ENCODE measurements around the gene CYP26B1. TPM values are rescaled to one million over a fixed set of nuclear protein-coding genes. Genes with fewer than 3 reads are reported as not detected.

Gene CYP26B1
- total RNA-seq, 2 experiments from 2014 or later = not detected

DNA sequence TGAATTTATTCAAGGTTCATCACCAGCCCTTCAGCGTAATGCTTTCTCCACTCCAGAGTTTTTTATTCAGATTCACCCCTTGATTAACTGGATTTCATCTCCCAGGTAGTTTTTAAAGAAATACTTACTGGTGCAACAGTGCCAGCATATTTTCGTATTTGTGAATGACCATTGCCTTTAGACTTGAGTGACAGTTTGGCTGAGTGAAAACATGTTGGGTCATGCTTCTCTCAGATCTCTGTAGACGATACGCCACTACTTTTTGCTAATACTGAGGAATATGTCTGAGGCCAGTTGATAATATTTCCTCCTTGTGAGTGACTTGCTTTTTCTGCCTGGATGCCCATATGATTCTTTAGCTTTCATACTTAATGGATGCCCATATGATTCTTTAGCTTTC lies 51.5 kb downstream of the CYP26B1 start:
- ChIA-PET CTCF (ENCODE audit: unreplicated experiment) (no interaction called here), POLR2A (no interaction called here)
- BruUV-seq (replicated peaks) = no TSS peak
- Histone ChIP-seq H3K4me1 (ENCODE audit: insufficient read depth, low read length, poor library complexity, severe bottlenecking) (no peaks in the 10 kb centered on the region), H3K27ac (ENCODE audit: low read depth, low read length, poor library complexity, severe bottlenecking) (no peak overlapping the region), H2AFZ (ENCODE audit: low read length) (no peak overlapping the region), H3K79me2 (ENCODE audit: insufficient read depth, low read depth, low read length) (no peaks in the 10 kb centered on the region), H3K36me3 (ENCODE audit: insufficient read depth, low read length) (no peaks in the 10 kb centered on the region), H3K9me2 (ENCODE audit: insufficient read depth, low read length) (no peaks in the 10 kb centered on the region), H3K4me3 (ENCODE audit: low read depth, low read length, poor library complexity, severe bottlenecking) (no peak overlapping the region), H3K4me2 (ENCODE audit: low read length) (no peak overlapping the region), H3K9me3 (ENCODE audit: low read length) (no peaks in the 10 kb centered on the region), H4K20me1 (ENCODE audit: insufficient read depth, low read length) (no peaks in the 10 kb centered on the region)
- intact Hi-C loops (cut with micrococcal nuclease; ENCODE audit: unreplicated experiment) = no loop called here
- TF ChIP-seq, protein P1, sequence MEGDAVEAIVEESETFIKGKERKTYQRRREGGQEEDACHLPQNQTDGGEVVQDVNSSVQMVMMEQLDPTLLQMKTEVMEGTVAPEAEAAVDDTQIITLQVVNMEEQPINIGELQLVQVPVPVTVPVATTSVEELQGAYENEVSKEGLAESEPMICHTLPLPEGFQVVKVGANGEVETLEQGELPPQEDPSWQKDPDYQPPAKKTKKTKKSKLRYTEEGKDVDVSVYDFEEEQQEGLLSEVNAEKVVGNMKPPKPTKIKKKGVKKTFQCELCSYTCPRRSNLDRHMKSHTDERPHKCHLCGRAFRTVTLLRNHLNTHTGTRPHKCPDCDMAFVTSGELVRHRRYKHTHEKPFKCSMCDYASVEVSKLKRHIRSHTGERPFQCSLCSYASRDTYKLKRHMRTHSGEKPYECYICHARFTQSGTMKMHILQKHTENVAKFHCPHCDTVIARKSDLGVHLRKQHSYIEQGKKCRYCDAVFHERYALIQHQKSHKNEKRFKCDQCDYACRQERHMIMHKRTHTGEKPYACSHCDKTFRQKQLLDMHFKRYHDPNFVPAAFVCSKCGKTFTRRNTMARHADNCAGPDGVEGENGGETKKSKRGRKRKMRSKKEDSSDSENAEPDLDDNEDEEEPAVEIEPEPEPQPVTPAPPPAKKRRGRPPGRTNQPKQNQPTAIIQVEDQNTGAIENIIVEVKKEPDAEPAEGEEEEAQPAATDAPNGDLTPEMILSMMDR (conservative IDR thresholded peaks at IDR 0.05; ENCODE audit: low read length) = no peak
- no peak for TF ChIP-seq EZH2phosphoT487 (IDR thresholded peaks at IDR 0.05; ENCODE audit: borderline replicate concordance, low read depth, low read length)
- DNase-seq (ENCODE audit: low spot score) = no peak

DNA sequence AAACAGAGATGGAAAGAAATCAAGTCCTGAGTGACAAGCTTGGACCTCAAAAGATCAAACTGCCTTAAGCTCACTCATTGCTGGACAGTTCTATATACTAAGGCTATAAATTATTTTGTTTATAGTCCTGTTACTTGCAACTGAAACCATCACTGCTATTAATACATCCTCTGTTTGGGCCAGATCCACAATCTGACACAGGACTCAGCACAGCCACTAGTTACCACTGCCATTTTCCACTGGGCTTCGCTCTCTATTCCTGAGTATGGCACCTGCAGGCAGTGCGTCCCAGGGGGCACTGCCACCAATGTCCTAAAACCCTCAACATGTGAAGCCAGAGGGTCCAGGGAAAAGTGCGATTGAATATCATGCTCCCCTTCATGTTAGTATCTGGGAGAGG lies 52.3 kb downstream of the CYP26B1 start:
- BruUV-seq (replicated peaks) = no TSS peak
- no peaks in the 10 kb centered on the region for H3K36me3 ChIP-seq (ENCODE audit: insufficient read depth, low read length)
- no peaks in the 10 kb centered on the region for H3K9me3 ChIP-seq (ENCODE audit: low read length)
- no peak overlapping the region for H3K27ac ChIP-seq (ENCODE audit: low read depth, low read length, poor library complexity, severe bottlenecking)
- intact Hi-C loops (cut with micrococcal nuclease; ENCODE audit: unreplicated experiment) = no loop called here
- TF ChIP-seq EZH2phosphoT487 (IDR thresholded peaks at IDR 0.05; ENCODE audit: borderline replicate concordance, low read depth, low read length) = no peak
- H3K4me1 ChIP-seq (ENCODE audit: insufficient read depth, low read length, poor library complexity, severe bottlenecking) = no peaks in the 10 kb centered on the region
- H3K4me2 ChIP-seq (ENCODE audit: low read length) = no peak overlapping the region
- H3K79me2 ChIP-seq (ENCODE audit: insufficient read depth, low read depth, low read length) = no peaks in the 10 kb centered on the region
- POLR2A ChIA-PET = interaction anchor here (0.6 kb wide), 1 partner anchor 48 kb away, joined by 3 read pairs; no protein-coding TSS in a partner anchor
- no peak overlapping the region for H2AFZ ChIP-seq (ENCODE audit: low read length)
- H3K4me3 ChIP-seq (ENCODE audit: low read depth, low read length, poor library complexity, severe bottlenecking) = no peak overlapping the region
- H4K20me1 ChIP-seq (ENCODE audit: insufficient read depth, low read length) = no peaks in the 10 kb centered on the region
- H3K9me2 ChIP-seq (ENCODE audit: insufficient read depth, low read length) = no peaks in the 10 kb centered on the region
- CTCF ChIA-PET (ENCODE audit: unreplicated experiment) = no interaction called here
- DNase-seq (ENCODE audit: low spot score) = no peak

DNA sequence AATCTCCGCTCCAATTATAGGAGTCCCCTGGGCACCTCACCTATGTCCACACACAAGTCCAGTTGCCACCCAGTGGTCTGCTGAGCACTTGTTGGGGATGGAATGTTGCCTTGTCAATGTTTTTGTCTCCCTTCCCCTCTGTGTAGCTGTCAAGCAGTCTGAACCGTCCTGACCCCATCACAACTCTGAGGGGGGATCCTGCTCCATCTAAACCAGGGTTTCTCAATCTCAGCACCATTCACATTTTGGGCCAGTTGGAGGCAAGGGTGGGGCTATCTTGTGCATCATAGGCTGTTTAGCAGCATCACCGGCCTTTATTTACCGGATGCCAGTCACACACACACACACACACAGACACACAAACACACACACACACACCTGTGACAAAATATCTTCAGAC lies 53.0 kb downstream of the CYP26B1 start:
- TF ChIP-seq EZH2phosphoT487 (IDR thresholded peaks at IDR 0.05; ENCODE audit: borderline replicate concordance, low read depth, low read length) = no peak
- TF ChIP-seq, protein P1 (conservative IDR thresholded peaks at IDR 0.05; ENCODE audit: low read length) = no peak
- H2AFZ ChIP-seq (ENCODE audit: low read length) = no peak overlapping the region
- no peak overlapping the region for H3K4me3 ChIP-seq (ENCODE audit: low read depth, low read length, poor library complexity, severe bottlenecking)
- no TSS peak for BruUV-seq (replicated peaks)
- CTCF ChIA-PET (ENCODE audit: unreplicated experiment) = no interaction called here
- intact Hi-C loops (cut with micrococcal nuclease; ENCODE audit: unreplicated experiment) = no loop called here
- POLR2A ChIA-PET = interaction anchor here (0.6 kb wide), 1 partner anchor 47 kb away, joined by 3 read pairs; no protein-coding TSS in a partner anchor
- no peaks in the 10 kb centered on the region for H3K9me2 ChIP-seq (ENCODE audit: insufficient read depth, low read length)
- no peak overlapping the region for H3K27ac ChIP-seq (ENCODE audit: low read depth, low read length, poor library complexity, severe bottlenecking)
- H3K4me1 ChIP-seq (ENCODE audit: insufficient read depth, low read length, poor library complexity, severe bottlenecking) = no peaks in the 10 kb centered on the region
- no peak overlapping the region for H3K4me2 ChIP-seq (ENCODE audit: low read length)
- no peaks in the 10 kb centered on the region for H4K20me1 ChIP-seq (ENCODE audit: insufficient read depth, low read length)
- no peaks in the 10 kb centered on the region for H3K79me2 ChIP-seq (ENCODE audit: insufficient read depth, low read depth, low read length)
- DNase-seq (ENCODE audit: low spot score) = no peak
- H3K9me3 ChIP-seq (ENCODE audit: low read length) = no peaks in the 10 kb centered on the region
- no peaks in the 10 kb centered on the region for H3K36me3 ChIP-seq (ENCODE audit: insufficient read depth, low read length)

Data from OCI-LY7 (cell line).